GM12865 (cell line): ENCODE measurements around the gene CALML5.
A peak's percentile ranks its signal among the peaks of the same experiment; 100 is the strongest.

Source experiments
- DNase-seq: peaks from one replicate; pipeline ENCODE4 v3.0.0; 2010; ENCODE audit warnings: low read depth
- H3K4me3 ChIP-seq: 2 replicates; pipeline ENCODE4 v1.5.1; 2011; ENCODE audit warnings: mild to moderate bottlenecking, low read depth, low read length, control low read depth
- CTCF ChIP-seq: IDR thresholded peaks from 2 replicates; pipeline ENCODE4 v1.5.1; 2011; ENCODE audit warnings: low read length, control low read depth, low read depth, inconsistent platforms; ENCODE audit not compliant: insufficient read depth; ENCODE audit errors: missing control alignments

CALML5 gene

GRCh38 chr10:5545011-5545410, 45.6 kb upstream of the CALML5 start:
- no peak for DNase-seq
- no peak for TF ChIP-seq CTCF
- no peak overlapping the region for H3K4me3 ChIP-seq

DNA sequence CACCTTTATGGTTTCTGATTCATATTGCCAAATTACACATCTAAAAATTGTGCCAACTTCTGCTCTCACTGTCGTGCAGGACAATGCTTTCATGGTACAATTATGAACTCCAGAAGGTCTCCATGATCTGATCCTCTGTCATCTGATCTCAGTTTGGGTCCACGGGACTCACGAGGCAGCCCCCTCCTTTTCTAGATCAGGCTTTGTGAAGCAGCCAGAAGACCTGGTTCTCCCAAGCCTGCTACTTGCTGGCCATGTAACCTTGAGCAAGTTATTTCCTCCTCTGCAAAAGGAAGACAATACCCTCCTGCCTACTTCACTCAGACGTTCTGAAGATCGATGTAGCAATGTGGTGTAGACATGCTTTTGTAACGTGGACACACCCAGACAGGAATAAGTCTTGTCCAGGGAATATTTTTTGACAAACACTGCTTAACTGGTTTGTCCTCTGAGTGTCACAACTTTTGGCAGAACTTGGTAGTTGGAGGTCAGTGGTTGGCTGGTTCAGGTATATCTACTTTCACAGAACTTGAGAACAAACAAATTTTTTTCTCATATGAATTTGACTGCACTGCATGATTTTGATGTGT, 44.9 kb upstream of the CALML5 start:
- no peak for DNase-seq
- no peak for TF ChIP-seq CTCF
- H3K4me3 ChIP-seq = no peak overlapping the region

- no peak for TF ChIP-seq CTCF
- H3K4me3 ChIP-seq = no peak overlapping the region
- no peak for DNase-seq
Measured at GRCh38 chr10:5543623-5544022, 44.3 kb upstream of the CALML5 start.

DNA sequence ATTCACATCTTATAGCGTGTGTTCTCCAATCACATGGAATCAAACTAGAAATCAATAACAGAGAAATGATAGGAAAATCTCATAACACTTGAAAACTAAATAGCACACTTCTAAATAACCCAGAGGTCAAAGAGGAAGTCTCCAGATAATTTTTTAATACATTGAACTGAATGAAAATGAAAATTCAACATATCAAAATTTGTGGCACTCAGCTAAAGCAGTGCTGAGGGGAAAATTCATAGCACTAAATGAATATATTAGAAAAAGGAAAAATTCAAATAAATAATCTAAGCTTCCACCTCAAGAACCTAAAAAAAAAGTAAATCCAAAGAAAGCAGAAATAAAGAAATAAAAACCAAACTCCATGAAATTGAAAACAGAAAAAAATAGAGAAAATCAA, 42.7 kb upstream of the CALML5 start:
- DNase-seq = no peak
- no peak for TF ChIP-seq CTCF
- H3K4me3 ChIP-seq = no peak overlapping the region

GRCh38 chr10:5540891-5541290, 41.5 kb upstream of the CALML5 start:
- no peak for DNase-seq
- no peak overlapping the region for H3K4me3 ChIP-seq
- no peak for TF ChIP-seq CTCF

DNA sequence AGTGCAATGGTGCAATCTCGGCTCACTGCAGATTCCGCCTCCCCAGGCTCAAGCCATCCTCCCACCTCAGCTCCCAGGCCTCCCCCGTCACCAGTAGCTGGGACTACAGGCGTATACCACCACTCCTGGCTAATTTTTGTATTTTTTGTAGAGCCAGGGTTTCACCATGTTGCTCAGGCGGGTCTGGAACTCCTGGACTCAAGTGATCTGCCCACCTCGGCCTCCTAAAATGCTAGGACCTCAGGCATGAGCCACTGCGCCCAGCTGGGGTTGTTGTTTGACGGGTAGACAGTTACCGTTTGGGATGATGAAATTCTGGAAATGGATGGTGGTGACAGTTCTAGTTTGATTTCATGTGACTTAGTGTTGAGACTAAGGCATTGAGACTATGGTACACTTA, 40.7 kb upstream of the CALML5 start:
- no peak for DNase-seq
- TF ChIP-seq CTCF = no peak
- H3K4me3 ChIP-seq = no peak overlapping the region

- no peak overlapping the region for H3K4me3 ChIP-seq
- DNase-seq = peak; percentile 14
- no peak for TF ChIP-seq CTCF
Measured at GRCh38 chr10:5538892-5539651, 39.7 kb upstream of the CALML5 start.
